Neural progenitor cell (in vitro differentiated cells): Measurements from ENCODE around the gene TBC1D13.

Source experiments
- EZH2 ChIP-seq: fragments of 200-600 bp; sonication (generic); IDR thresholded peaks from 2 replicates; pipeline ENCODE4 v1.6.1; 2017; ENCODE audit warnings: antibody characterized with exemption, mild to moderate bottlenecking, moderate library complexity
- TF ChIP-seq, protein P1 (sequence below): fragments of 200-600 bp; sonication (generic); IDR thresholded peaks from 2 replicates; pipeline ENCODE4 v1.5.1; 2017; ENCODE audit warnings: antibody characterized with exemption, mild to moderate bottlenecking

DNA sequence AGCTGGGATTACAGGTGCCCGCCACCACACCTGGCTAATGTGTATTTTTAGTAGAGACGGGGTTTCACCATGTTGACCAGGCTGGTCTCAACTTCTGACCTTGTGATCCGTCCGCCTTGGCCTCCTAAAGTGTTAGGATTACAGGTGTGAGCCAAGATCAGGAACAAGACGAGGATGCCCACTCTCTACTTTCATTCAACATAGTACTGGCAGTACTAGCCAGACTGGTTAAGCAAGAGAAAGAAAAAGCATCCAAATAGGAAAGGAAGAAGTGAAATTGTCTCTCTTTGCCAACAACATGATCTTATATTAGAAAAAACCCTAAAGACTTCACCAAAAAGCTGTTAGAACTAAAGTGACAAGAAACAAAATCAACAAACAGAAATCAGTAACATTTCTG lies 23.8 kb downstream of the TBC1D13 start:
- TF ChIP-seq, protein P1, sequence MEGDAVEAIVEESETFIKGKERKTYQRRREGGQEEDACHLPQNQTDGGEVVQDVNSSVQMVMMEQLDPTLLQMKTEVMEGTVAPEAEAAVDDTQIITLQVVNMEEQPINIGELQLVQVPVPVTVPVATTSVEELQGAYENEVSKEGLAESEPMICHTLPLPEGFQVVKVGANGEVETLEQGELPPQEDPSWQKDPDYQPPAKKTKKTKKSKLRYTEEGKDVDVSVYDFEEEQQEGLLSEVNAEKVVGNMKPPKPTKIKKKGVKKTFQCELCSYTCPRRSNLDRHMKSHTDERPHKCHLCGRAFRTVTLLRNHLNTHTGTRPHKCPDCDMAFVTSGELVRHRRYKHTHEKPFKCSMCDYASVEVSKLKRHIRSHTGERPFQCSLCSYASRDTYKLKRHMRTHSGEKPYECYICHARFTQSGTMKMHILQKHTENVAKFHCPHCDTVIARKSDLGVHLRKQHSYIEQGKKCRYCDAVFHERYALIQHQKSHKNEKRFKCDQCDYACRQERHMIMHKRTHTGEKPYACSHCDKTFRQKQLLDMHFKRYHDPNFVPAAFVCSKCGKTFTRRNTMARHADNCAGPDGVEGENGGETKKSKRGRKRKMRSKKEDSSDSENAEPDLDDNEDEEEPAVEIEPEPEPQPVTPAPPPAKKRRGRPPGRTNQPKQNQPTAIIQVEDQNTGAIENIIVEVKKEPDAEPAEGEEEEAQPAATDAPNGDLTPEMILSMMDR: no peak
- no peak for TF ChIP-seq EZH2
